ENCODE results near the gene MRPL41. TPM values are rescaled to one million over a fixed set of nuclear protein-coding genes. Genes with fewer than 3 reads are reported as not detected.

MRPL41 gene
- polyA plus RNA-seq, 6 donors from 2014 or later: 13.7 to 21.6 (median 19.9) TPM

DNA sequence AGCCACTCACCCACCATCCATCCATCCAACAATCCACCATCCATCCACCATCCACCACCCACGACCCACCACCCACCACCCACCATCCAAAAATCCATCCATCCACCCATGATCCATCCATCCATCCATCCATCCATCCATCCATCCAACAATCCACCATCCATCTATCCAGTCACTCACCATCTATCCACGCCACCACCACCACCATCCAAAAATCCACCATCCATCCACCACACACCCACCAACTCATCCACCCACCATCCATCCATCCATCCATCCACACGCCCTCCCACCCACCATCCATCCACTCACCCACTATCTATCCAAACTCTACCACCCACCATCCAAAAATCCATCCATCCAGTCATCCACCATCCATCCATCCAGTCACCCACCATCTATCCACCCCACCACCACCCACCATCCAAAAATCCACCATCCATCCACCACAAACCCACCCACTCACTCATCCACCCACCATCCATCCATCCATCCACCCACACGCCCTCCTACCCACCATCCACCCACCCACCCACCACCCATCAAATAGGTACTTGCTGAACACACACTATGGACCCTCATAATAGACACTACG is 18.0 kb downstream of the MRPL41 start:
- Mint-ChIP-seq H3K4me3 (no peak overlapping the region), H3K4me1 (peaks cover 14 to 25% (median 25%) of the 10 kb centered on the region in 3 donors), H3K27me3 (no peaks in the 10 kb centered on the region), H3K9me3 (peaks cover 0 to 2% (median 0%) of the 10 kb centered on the region in 7 donors), H3K27ac (peak overlapping the region in 1 of 6 donors; percentile 67), H3K36me3 (peaks cover 8 to 9% of the 10 kb centered on the region in 2 donors)
- ATAC-seq (ENCODE audit: low read depth in 2 of 2): no peak
- DNase-seq: no peak

DNA sequence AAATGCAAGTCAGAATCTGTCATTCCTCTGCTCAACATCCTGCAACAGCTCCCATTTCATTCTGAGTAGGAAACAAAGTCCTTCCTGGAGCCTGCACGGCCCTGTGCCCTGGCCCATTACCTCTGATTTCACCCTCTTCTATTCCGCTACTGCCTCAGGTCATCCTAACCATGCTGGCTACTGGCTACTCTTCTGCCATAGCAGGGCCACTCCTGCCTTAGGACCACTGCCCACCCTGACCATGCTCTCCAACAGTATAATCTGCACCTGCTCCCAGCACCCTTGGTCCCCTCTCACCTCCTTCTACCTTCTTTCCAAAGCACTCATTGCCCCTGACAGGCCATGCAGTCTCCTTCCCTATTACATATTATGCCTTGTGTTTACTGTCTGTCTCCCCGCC is 18.9 kb downstream of the MRPL41 start:
- Mint-ChIP-seq H3K27me3 (no peaks in the 10 kb centered on the region), H3K4me3 (peak overlapping the region in 2 of 8 donors; percentile 32 to 44), H3K36me3 (peaks cover 15 to 16% of the 10 kb centered on the region in 2 donors), H3K27ac (peak overlapping the region in 5 of 6 donors; percentile 59 to 91 (median 76)), H3K4me1 (peaks cover 18 to 31% (median 29%) of the 10 kb centered on the region in 3 donors), H3K9me3 (peaks cover 0 to 2% (median 0%) of the 10 kb centered on the region in 7 donors)
- DNase-seq (no peak), ATAC-seq (ENCODE audit: low read depth in 2 of 2) (no peak)

DNA sequence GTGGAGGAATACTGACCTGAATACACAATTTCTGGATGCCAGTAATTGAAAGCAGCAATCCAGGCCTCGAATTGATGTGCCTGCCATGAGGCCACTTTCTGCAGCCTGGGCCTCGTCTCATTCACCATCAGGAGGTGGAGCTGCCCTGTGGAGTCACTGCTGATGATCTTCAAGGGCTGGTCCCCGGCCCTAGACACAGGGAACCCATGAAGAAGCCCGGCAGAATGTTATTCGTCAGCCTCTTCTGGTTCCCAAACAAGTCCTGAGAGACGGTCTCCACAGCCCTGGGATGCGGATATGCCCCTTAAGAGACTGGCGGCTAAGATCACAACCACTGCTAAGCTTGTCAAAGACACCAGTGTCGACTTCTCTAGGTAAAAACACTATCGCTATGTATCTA is 22.5 kb downstream of the MRPL41 start:
- H3K9me3 Mint-ChIP-seq: no peaks in the 10 kb centered on the region
- no peak for ATAC-seq (ENCODE audit: low read depth in 2 of 2)
- peaks cover 36 to 50% (median 38%) of the 10 kb centered on the region in 3 donors for H3K4me1 Mint-ChIP-seq
- DNase-seq: no peak
- H3K4me3 Mint-ChIP-seq: no peak overlapping the region
- no peak overlapping the region for H3K27ac Mint-ChIP-seq
- H3K27me3 Mint-ChIP-seq: no peaks in the 10 kb centered on the region
- peaks cover 17 to 19% of the 10 kb centered on the region in 2 donors for H3K36me3 Mint-ChIP-seq

DNA sequence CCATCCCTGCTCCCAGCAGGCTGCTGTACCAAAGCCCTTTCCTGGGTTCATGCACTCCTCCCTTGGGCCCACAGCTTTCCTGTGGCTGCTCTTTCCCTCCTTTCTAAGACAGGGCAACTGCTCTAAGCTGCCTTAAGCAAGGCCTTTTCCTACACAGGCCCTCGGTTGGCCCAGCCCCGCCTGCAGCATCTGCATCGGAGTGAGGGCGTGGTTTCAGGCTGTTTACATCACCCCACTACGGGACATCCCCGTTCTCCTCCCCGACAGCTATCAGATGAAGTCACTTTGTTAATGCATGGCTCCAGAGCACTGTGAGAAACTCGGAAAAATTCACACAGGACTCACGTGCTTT is 23.7 kb downstream of the MRPL41 start:
- H3K4me1 Mint-ChIP-seq: peaks cover 31 to 50% (median 41%) of the 10 kb centered on the region in 3 donors
- peaks cover 17 to 19% of the 10 kb centered on the region in 2 donors for H3K36me3 Mint-ChIP-seq
- no peak for DNase-seq
- no peaks in the 10 kb centered on the region for H3K27me3 Mint-ChIP-seq
- peak overlapping the region in 1 of 6 donors; percentile 37 for H3K27ac Mint-ChIP-seq
- no peak for ATAC-seq (ENCODE audit: low read depth in 2 of 2)
- no peaks in the 10 kb centered on the region for H3K9me3 Mint-ChIP-seq
- peak overlapping the region in 1 of 8 donors; percentile 75 for H3K4me3 Mint-ChIP-seq

DNA sequence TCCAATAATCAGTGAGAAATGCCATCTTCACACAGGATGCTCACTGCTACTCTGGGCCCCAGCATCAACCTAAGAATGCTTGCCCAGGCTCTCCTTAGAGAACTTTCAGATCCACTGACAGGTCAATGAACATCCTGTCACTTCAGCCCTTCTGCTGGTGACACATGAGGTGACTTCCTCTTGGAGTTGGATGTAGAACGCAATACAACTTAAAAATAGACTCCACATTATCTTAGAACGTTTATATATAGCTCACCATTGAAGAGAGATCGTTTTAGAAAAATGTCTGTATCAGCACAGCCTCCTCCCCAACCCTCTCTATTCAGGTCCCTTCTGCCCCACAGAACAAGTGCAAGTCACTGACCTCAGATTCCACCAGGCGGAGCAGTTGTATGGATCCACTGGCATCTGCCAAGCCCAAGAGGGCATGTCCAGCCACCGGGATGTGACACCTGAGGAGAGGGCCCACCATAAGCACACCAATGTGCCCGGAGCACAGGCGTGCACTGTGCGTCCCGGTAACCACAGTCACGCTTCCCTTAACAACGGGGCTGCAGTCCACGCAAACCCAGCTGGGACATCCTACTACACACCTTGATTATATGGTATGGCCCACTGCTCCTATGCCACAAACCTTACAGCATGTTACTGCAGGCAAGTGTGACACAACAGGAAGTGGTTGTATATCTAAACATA is 24.2 kb downstream of the MRPL41 start:
- ATAC-seq (ENCODE audit: low read depth in 2 of 2): no peak
- Mint-ChIP-seq H3K4me3 (peak overlapping the region in 5 of 8 donors; percentile 36 to 75 (median 67)), H3K27ac (peak overlapping the region in 2 of 6 donors; percentile 37 to 47), H3K9me3 (no peaks in the 10 kb centered on the region), H3K27me3 (no peaks in the 10 kb centered on the region), H3K4me1 (peaks cover 25 to 45% (median 35%) of the 10 kb centered on the region in 3 donors), H3K36me3 (peaks cover 17 to 19% of the 10 kb centered on the region in 2 donors)
- DNase-seq: no peak

DNA sequence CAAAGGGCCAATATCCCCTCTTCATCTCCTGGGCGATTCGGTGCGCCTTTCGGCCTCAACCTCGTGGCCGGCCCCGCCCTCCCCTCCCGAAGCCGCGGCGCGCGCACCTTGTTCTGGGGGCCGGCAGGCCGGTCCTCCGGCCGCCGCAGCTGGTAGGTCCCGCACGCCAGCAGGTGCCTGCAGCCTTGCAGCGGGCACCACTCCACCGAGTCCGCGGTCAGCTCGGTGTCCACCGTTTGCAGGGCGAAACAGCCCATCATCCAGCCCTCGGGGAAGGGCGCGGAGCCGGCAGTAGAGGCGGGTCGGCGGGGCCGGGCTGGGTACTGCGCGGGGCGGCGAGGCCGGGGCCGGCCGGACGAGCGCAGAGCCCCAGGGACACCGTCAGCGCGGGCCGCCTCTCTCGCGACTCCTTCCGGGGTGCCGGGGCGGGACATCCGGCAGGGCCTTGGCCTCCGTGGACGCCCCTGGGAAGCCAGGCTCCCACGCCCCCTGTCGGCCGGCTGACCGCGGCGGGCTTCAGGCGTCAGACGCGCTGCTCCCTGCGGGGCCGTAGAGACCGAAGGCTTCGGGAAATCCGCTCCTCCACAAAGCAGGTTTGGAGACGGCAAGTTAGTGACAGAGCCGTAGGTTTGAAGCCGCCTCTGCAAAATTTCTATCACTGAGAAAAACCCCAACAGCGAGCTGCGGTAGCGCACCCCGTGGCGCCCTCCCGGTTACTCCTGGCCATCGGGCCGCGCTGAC is 27.0 kb downstream of the MRPL41 start, which contains the start of gene DPH7:
DPH7 (minus strand) TSS at position 408 of the 741 bp plus-strand sequence; CDS start at position 260, 148 bp downstream.
- H3K4me1 Mint-ChIP-seq: peaks cover 21 to 40% (median 34%) of the 10 kb centered on the region in 3 donors
- DNase-seq (peak; percentile 94), ATAC-seq (ENCODE audit: low read depth in 2 of 2) (peak; percentile 98 to 99)
- H3K27me3 Mint-ChIP-seq: no peaks in the 10 kb centered on the region
- no peaks in the 10 kb centered on the region for H3K9me3 Mint-ChIP-seq
- H3K4me3 Mint-ChIP-seq: peak within 1 kb of the TSS; percentile 76 to 93 (median 84)
- H3K27ac Mint-ChIP-seq: peak within 1 kb of the TSS in 4 of 6 donors; percentile 34 to 85 (median 63)
- H3K36me3 Mint-ChIP-seq: peaks cover 8 to 12% of the 10 kb centered on the region in 2 donors

DNA sequence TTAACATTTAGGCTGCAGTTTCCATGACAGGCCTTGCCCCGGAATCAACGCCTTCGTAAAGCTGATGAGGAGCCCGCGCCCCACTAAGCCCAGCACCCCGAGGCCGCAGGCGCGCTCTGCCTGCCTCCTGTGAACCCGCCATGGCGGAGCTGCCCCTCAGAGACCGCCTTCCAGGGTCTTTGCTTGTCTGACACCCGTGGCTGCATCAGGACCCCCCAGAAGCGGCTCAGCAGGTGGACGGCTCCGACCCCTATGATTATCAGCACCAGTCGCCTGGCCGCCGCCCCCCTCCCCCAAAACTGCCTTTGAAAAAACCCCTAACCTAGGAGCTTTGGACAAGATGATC is 27.6 kb downstream of the MRPL41 start:
- peak overlapping the region; percentile 72 to 90 (median 84) for H3K4me3 Mint-ChIP-seq
- H3K9me3 Mint-ChIP-seq: no peaks in the 10 kb centered on the region
- no peak for ATAC-seq (ENCODE audit: low read depth in 2 of 2)
- peak overlapping the region in 3 of 6 donors; percentile 34 to 85 (median 79) for H3K27ac Mint-ChIP-seq
- H3K36me3 Mint-ChIP-seq: peaks cover 8 to 12% of the 10 kb centered on the region in 2 donors
- H3K4me1 Mint-ChIP-seq: peaks cover 21 to 40% (median 34%) of the 10 kb centered on the region in 3 donors
- no peak for DNase-seq
- no peaks in the 10 kb centered on the region for H3K27me3 Mint-ChIP-seq

DNA sequence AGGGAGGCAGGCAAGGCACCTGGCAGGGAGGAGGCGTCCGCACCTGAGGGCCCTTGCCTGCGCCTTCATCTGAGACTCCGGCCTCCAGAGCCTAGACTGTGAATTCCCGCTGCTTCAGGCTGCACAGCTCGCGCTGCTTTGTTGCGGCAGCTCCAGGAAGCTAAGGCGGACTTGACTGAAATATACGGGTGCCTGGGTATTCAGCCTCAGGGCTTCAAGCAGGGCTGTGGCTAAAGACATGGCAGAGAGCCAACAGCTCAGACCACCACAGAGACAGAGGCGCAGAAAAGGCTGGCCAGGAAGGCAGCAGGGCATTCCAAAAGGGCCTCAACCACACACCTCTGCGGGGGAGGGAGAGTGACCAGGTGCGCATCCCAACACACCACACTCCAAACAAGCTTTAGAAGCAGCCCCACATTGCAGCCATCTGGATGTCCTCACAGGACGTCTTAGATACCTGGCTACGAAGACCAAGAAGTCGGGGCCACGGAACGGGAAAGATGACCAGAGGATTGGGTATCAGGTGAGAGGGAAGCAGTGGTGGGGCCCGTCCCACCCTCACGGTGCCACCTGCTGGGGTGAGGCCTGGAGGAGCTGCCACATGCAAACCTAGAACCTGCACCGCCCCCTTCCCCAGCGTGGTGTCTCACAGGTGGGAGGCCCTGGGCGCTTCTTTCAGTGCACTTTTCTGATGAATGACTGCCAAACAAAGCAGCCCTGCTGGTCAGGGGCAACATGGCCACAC is 28.7 kb downstream of the MRPL41 start:
- H3K36me3 Mint-ChIP-seq: peaks cover 4 to 7% of the 10 kb centered on the region in 2 donors
- H3K27ac Mint-ChIP-seq: no peak overlapping the region
- no peak for ATAC-seq (ENCODE audit: low read depth in 2 of 2)
- no peaks in the 10 kb centered on the region for H3K27me3 Mint-ChIP-seq
- H3K4me1 Mint-ChIP-seq: peaks cover 16 to 33% (median 32%) of the 10 kb centered on the region in 3 donors
- peak overlapping the region in 2 of 8 donors; percentile 50 to 85 for H3K4me3 Mint-ChIP-seq
- H3K9me3 Mint-ChIP-seq: no peaks in the 10 kb centered on the region
- no peak for DNase-seq

DNA sequence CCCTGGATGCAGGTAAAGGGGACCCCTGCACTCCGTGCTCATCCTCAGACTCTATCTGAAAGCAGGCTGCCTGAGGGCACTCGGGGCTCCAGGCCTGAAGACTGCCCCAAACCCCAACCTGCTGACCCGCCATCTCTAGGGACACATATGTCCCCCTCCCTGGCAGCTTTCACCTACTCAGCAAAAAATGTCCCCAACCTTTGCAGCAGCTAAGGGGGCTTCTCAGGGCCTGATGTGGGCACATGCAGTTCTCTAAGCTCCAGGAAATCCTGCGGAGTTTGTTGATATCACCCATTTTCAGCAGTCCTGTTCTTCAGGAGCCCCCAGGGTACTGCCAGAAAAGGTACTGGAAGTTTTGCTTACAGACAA is 29.3 kb downstream of the MRPL41 start:
- Mint-ChIP-seq H3K27me3 (no peaks in the 10 kb centered on the region), H3K36me3 (peaks cover 0 to 2% of the 10 kb centered on the region in 2 donors)

DNA sequence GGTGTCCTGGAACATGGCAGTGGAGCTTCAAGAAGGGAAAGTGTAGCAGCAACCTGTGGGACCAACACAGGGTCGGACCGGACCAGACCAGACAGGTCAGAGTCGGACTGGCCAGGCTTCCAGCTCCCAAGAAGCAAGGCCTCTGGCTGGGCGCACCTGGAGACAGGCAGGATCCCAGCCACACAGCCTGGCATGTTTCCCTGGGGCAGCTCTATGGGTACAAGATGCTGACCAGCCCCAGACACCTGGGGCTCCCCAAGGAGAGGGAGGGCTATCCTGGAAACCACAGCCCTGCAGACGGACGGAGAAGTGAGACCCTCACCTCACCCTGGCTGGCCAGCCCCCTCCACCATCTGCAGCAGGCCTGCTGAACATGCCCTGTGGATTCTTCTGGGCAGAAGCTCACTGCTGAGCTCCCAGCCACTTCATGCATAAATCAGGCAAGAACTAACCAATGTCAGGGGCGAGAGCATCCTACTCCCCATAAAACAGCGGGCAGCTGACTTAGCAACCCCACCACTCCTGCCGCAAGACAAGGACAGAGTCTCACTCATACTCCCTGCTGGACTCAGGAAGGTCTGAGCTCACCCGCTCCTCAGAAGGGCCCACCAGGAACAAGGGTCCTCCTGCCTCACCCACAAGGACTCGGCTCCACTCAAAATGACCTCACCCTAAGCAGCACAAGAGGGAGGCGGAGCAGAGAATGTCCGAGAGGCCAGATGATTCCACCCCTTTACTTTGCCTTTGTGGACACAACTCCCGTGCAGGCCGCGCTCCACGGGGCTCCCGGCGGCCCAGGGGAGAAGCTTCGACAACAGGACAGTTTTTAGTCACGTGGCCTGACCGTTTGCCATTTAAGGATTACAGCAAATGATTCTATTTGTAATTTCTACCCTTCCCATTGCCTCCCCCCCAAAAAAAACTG is 29.9 kb downstream of the MRPL41 start:
- DNase-seq: no peak
- Mint-ChIP-seq H3K27me3 (no peaks in the 10 kb centered on the region), H3K27ac (no peak overlapping the region), H3K9me3 (no peaks in the 10 kb centered on the region), H3K36me3 (peaks cover 0 to 8% of the 10 kb centered on the region in 2 donors), H3K4me1 (peaks cover 10 to 21% (median 19%) of the 10 kb centered on the region in 3 donors), H3K4me3 (peak overlapping the region in 2 of 8 donors; percentile 2 to 21)
- no peak for ATAC-seq (ENCODE audit: low read depth in 2 of 2)

More for the DNA sequence above, 29.3 kb downstream of the MRPL41 start:
- DNase-seq (no peak), ATAC-seq (ENCODE audit: low read depth in 2 of 2) (no peak)
- Mint-ChIP-seq H3K27ac (no peak overlapping the region), H3K4me3 (peak overlapping the region in 1 of 8 donors; percentile 50), H3K9me3 (no peaks in the 10 kb centered on the region), H3K4me1 (peaks cover 12 to 28% (median 26%) of the 10 kb centered on the region in 3 donors)

DNA sequence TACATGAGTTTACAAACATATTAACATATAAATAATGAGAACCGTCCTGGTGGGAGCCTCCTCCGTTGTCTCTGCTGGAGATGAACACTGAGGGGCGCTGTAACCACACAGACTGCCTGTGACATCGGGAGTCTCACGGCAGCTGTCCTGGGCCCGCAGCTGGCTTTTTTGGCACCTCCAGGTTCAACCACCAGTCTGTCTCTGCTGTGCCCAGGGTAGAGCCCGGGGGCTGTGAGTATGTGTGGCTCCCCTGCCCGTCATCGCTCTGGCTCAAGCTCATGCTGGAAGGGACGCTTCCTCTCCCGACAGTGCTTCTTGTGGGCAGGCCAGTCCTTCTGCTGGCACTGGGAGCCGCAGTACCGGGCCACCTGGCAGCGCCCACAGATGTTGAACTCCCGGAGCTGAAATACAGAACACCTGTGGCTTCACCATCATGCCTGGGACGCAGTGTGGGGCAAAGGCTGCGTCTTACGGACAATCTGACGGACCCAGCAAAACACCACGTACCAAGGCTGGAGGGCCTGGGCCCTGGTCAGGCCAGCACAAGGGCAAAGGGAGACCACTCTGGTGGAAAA is 30.7 kb downstream of the MRPL41 start:
- H3K9me3 Mint-ChIP-seq: no peaks in the 10 kb centered on the region
- no peaks in the 10 kb centered on the region for H3K27me3 Mint-ChIP-seq
- H3K36me3 Mint-ChIP-seq: peaks cover 0 to 8% of the 10 kb centered on the region in 2 donors
- no peak for DNase-seq
- peak overlapping the region in 2 of 8 donors; percentile 21 to 41 for H3K4me3 Mint-ChIP-seq
- no peak overlapping the region for H3K27ac Mint-ChIP-seq
- peaks cover 7 to 15% (median 12%) of the 10 kb centered on the region in 3 donors for H3K4me1 Mint-ChIP-seq
- ATAC-seq (ENCODE audit: low read depth in 2 of 2): no peak

DNA sequence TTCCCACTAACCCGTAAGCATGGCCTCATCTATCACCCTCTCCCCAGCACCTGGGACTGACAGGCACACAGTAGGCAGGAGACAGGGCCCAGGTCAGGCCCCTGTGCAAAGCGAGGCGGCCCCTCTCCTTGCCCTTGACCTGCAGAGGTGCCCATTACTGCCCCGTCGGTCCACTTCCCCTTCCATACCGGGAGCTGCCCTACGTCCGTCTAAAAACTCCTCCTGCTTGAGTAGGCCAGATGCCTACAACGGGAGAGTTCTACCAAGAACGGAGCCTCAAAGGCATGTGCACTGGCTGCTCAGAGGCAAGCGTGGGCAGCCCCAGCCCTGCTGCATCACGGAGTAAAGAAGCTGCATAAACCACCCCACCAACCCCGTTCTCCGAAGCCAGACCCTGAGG is 31.7 kb downstream of the MRPL41 start:
- H3K36me3 Mint-ChIP-seq: peaks cover 6 to 8% of the 10 kb centered on the region in 2 donors
- peaks cover 8 to 14% (median 10%) of the 10 kb centered on the region in 3 donors for H3K4me1 Mint-ChIP-seq
- no peak overlapping the region for H3K27ac Mint-ChIP-seq
- peak overlapping the region in 1 of 8 donors; percentile 61 for H3K4me3 Mint-ChIP-seq
- H3K9me3 Mint-ChIP-seq: no peaks in the 10 kb centered on the region
- H3K27me3 Mint-ChIP-seq: no peaks in the 10 kb centered on the region
- ATAC-seq (ENCODE audit: low read depth in 2 of 2) (no peak), DNase-seq (no peak)

Measured in naive B cell (primary cell).